Adipocyte (in vitro differentiated cells): ENCODE measurements around the gene KLHL13.
"Not testable (repeated sequence)": the region's sequence is repeated elsewhere in the genome, so short reads cannot be mapped to it uniquely, and the experiment has no call there.

Source experiments
- DNase-seq: peaks from one replicate; pipeline ENCODE4 v3.0.0-alpha.2; 2015; ENCODE audit warnings: low read depth
- H3K27me3 ChIP-seq: replicated peaks from 2 replicates; pipeline ENCODE4 v1.7.0; 2013; ENCODE audit warnings: mild to moderate bottlenecking, low read length, moderate library complexity; ENCODE audit not compliant: control insufficient read depth, insufficient read depth
- H3K36me3 ChIP-seq: 2 replicates; pipeline ENCODE4 v1.7.0; 2013; ENCODE audit warnings: low read length, mild to moderate bottlenecking, moderate library complexity; ENCODE audit not compliant: control insufficient read depth, insufficient read depth, severe bottlenecking
- H3K4me1 ChIP-seq: 2 replicates; pipeline ENCODE4 v1.7.0; 2013; ENCODE audit warnings: mild to moderate bottlenecking, low read length, moderate library complexity; ENCODE audit not compliant: control insufficient read depth, insufficient read depth
- H3K4me3 ChIP-seq: 2 replicates; pipeline ENCODE4 v1.7.0; 2013; ENCODE audit warnings: mild to moderate bottlenecking, low read length, moderate library complexity
- H3K9ac ChIP-seq: 2 replicates; pipeline ENCODE4 v1.7.0; 2013; ENCODE audit warnings: mild to moderate bottlenecking, low read length, moderate library complexity
- H3K9me3 ChIP-seq: 2 replicates; pipeline ENCODE4 v1.7.0; 2013; ENCODE audit warnings: mild to moderate bottlenecking, low read length, moderate library complexity; ENCODE audit not compliant: control insufficient read depth

The KLHL13 gene

GRCh38 chrX:117957128-117957527 is 159.5 kb downstream of the KLHL13 start:
- H3K27me3 ChIP-seq: no peaks in the 10 kb centered on the region
- H3K9me3 ChIP-seq: no peaks in the 10 kb centered on the region
- H3K36me3 ChIP-seq: no peaks in the 10 kb centered on the region
- H3K4me3 ChIP-seq: no peak overlapping the region
- DNase-seq: peak; percentile 37
- no peak overlapping the region for H3K9ac ChIP-seq
- H3K4me1 ChIP-seq: no peaks in the 10 kb centered on the region

- H3K9me3 ChIP-seq, DNase-seq, H3K4me1 ChIP-seq, H3K36me3 ChIP-seq, H3K27me3 ChIP-seq, H3K9ac ChIP-seq, H3K4me3 ChIP-seq: not testable (repeated sequence)
These were observed 177.3 kb downstream of the KLHL13 start for GRCh38 chrX:117939296-117939695.

- Histone ChIP-seq H3K9ac (no peak overlapping the region), H3K9me3 (peaks cover 3% of the 10 kb centered on the region), H3K36me3 (no peaks in the 10 kb centered on the region), H3K4me1 (no peaks in the 10 kb centered on the region), H3K27me3 (no peaks in the 10 kb centered on the region), H3K4me3 (no peak overlapping the region)
- DNase-seq: no peak
These were observed 180.5 kb downstream of the KLHL13 start for GRCh38 chrX:117936118-117936517.

DNA sequence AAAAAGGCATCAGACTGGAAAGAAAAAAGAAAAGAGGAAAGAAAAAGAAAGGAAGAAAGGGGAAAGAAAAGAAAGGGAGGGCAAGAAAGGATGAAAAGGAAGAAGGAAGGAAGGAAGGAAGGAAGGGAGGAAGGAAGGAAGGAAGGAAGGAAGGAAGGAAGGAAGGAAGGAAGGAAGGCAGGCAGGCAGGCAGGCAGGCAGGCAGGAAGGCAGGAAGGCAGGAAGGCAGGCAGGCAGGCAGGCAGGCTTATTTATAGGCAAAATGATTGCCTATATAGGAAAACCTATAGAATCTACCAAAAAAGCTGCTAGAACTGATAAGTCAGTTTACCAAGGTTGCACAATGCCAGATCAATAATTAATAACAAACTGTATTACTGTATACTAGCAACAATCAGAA is 186.5 kb downstream of the KLHL13 start:
- not testable (repeated sequence) for H3K36me3 ChIP-seq, H3K9ac ChIP-seq, H3K4me1 ChIP-seq, H3K4me3 ChIP-seq, H3K27me3 ChIP-seq, H3K9me3 ChIP-seq, DNase-seq

DNA sequence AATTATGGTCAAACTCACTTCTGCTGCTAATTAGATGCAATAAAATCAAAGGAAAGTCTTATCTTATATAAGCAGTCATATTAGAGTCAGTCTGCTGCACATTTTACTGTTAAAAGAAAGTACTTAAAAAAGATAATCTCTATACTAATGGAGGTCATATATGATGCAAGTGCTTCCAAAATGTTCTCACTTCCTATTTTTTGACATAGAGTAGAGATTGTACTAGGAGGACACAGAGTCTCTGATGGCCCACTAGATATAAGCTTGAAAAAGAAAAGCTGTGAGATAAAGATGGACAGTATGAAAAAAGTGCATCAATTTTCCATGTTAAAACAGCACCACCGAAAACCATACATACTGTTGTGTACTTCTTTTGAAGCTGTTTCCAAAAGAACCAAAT is 196.9 kb downstream of the KLHL13 start:
- Histone ChIP-seq H3K4me3 (no peak overlapping the region), H3K9me3 (no peaks in the 10 kb centered on the region), H3K36me3 (no peaks in the 10 kb centered on the region), H3K27me3 (no peaks in the 10 kb centered on the region), H3K9ac (no peak overlapping the region), H3K4me1 (no peaks in the 10 kb centered on the region)
- DNase-seq: no peak

GRCh38 chrX:117910216-117910615 is 206.4 kb downstream of the KLHL13 start:
- DNase-seq: no peak
- H3K27me3 ChIP-seq: no peaks in the 10 kb centered on the region
- no peaks in the 10 kb centered on the region for H3K36me3 ChIP-seq
- H3K9ac ChIP-seq: no peak overlapping the region
- no peaks in the 10 kb centered on the region for H3K9me3 ChIP-seq
- no peak overlapping the region for H3K4me3 ChIP-seq
- no peaks in the 10 kb centered on the region for H3K4me1 ChIP-seq

DNA sequence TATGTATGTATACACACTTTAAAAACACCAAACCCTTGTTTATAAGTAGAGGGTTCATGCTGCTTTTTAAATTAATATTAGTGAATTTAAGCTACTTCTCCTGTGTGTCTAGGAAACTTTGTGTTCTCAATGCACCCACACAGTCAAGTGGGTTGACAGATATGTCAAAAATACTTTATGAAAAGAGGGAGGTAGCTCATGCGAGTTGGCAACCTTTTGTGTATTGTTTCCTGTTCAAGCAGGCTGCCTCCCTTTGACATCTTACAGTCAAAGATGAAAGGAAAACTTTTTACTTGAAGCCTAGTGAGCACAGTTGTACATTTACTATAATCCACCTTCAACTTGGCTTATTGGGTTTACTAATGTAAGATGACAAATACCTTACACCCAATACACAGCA is 218.4 kb downstream of the KLHL13 start:
- Histone ChIP-seq H3K9ac (no peak overlapping the region), H3K9me3 (no peaks in the 10 kb centered on the region), H3K36me3 (no peaks in the 10 kb centered on the region), H3K27me3 (no peaks in the 10 kb centered on the region), H3K4me1 (no peaks in the 10 kb centered on the region), H3K4me3 (no peak overlapping the region)
- no peak for DNase-seq

DNA sequence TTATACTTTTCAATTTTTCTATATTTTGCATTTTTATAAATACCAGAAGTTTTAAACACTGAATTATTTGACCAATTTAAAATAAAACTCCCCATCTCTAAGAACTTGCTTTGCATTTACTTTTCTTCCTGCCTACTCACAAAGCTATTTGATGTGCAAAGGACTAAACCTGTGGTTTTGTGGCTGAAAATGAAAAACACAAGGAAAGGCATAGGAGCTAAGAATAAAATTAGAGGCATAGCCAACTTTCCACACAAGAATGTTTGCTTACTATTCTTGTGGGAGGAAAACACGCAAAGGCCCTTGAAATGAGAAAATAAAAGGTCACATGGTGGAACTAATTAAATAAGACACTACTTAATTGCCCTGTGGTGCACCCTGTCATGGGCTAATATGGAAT is 221.2 kb downstream of the KLHL13 start:
- Histone ChIP-seq H3K9me3 (no peaks in the 10 kb centered on the region), H3K36me3 (no peaks in the 10 kb centered on the region), H3K4me1 (no peaks in the 10 kb centered on the region), H3K9ac (no peak overlapping the region), H3K4me3 (no peak overlapping the region), H3K27me3 (peaks cover 4% of the 10 kb centered on the region)
- DNase-seq: peak; percentile 10

GRCh38 chrX:117892469-117892868 is 224.1 kb downstream of the KLHL13 start:
- peaks cover 4% of the 10 kb centered on the region for H3K27me3 ChIP-seq
- H3K36me3 ChIP-seq: no peaks in the 10 kb centered on the region
- H3K4me1 ChIP-seq: no peaks in the 10 kb centered on the region
- no peak overlapping the region for H3K4me3 ChIP-seq
- no peak for DNase-seq
- H3K9me3 ChIP-seq: peaks cover under 1% of the 10 kb centered on the region
- no peak overlapping the region for H3K9ac ChIP-seq

DNA sequence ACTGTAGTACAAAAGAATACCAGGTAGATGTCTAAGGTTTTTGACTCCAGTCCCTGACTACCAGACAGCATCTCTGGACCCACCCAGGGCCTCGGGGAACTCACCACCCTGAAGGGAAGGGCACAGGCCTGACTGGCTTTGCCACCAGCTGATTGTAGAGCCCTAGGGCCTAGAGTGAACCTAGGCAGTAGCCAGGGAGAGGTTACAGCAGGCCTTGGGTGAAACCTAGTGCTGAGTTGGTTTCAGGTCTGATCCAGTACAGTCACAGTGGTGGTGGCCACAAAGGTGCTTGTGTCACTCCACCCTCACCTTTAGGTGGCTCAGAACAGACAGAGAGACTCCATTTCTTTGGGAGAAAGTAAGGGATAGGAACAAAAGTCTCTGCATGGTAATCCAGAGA is 244.8 kb downstream of the KLHL13 start:
- Histone ChIP-seq H3K27me3 (no peaks in the 10 kb centered on the region), H3K4me1 (no peaks in the 10 kb centered on the region), H3K4me3 (no peak overlapping the region), H3K36me3 (no peaks in the 10 kb centered on the region), H3K9me3 (no peaks in the 10 kb centered on the region), H3K9ac (no peak overlapping the region)
- DNase-seq: no peak

- H3K9me3 ChIP-seq: peaks cover 2% of the 10 kb centered on the region
- no peaks in the 10 kb centered on the region for H3K36me3 ChIP-seq
- H3K4me1 ChIP-seq: no peaks in the 10 kb centered on the region
- no peaks in the 10 kb centered on the region for H3K27me3 ChIP-seq
- DNase-seq: no peak
- no peak overlapping the region for H3K9ac ChIP-seq
- H3K4me3 ChIP-seq: no peak overlapping the region
These were observed 256.1 kb downstream of the KLHL13 start for GRCh38 chrX:117860517-117860916.

DNA sequence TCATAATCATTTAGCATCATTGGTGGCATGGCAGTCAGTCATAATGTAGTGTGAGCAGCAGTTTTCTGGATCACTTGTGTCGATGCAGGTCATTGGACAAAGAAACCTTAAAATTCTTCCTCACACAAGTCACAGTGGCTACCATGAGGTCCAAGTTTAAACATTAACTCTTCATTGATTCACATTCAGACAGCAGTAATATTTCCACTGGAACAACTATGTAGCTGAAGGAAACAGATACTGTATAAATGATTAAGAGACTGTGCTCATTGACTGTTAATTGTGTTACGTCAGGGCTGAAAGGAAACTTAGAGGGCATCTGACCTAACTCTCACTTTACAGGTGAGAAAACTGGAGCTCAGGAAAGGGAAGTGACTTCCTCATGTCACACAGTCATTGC is 261.8 kb downstream of the KLHL13 start:
- no peaks in the 10 kb centered on the region for H3K4me1 ChIP-seq
- H3K9me3 ChIP-seq: no peaks in the 10 kb centered on the region
- no peaks in the 10 kb centered on the region for H3K27me3 ChIP-seq
- DNase-seq: no peak
- no peak overlapping the region for H3K4me3 ChIP-seq
- no peak overlapping the region for H3K9ac ChIP-seq
- no peaks in the 10 kb centered on the region for H3K36me3 ChIP-seq
